H9 (cell line): ENCODE measurements around the gene PODXL2. TPM values are rescaled to one million over a fixed set of nuclear protein-coding genes. Genes with fewer than 3 reads are reported as not detected.

Experiments used
- DNase-seq: peaks from one replicate; pipeline ENCODE4 v3.0.0-alpha.2; 2017
- H2AFZ ChIP-seq: one replicate; pipeline ENCODE4 v1.6.1; 2013; ENCODE audit warnings: mild to moderate bottlenecking, low read length, control low read depth, moderate library complexity
- H2AK5ac ChIP-seq: 2 replicates; pipeline ENCODE4 v1.6.1; 2013; ENCODE audit warnings: low read length, control low read depth, mixed read lengths; ENCODE audit not compliant: insufficient read length
- H2BK120ac ChIP-seq: one replicate; pipeline ENCODE4 v1.6.1; 2013; ENCODE audit warnings: low read depth, mild to moderate bottlenecking, low read length, control low read depth, inconsistent platforms; ENCODE audit not compliant: poor library complexity, severe bottlenecking
- H2BK12ac ChIP-seq: 2 replicates; pipeline ENCODE4 v1.6.1; 2013; ENCODE audit warnings: low read length, control low read depth, mixed read lengths, low read depth; ENCODE audit not compliant: insufficient read length
- H2BK15ac ChIP-seq: 2 replicates; pipeline ENCODE4 v1.6.1; 2013; ENCODE audit warnings: low read depth, low read length, control low read depth
- H2BK20ac ChIP-seq: one replicate; pipeline ENCODE4 v1.6.1; 2013; ENCODE audit warnings: low read depth, mild to moderate bottlenecking, low read length, control low read depth, inconsistent platforms; ENCODE audit not compliant: poor library complexity, severe bottlenecking
- H2BK5ac ChIP-seq: 2 replicates; pipeline ENCODE4 v1.6.1; 2013; ENCODE audit warnings: low read length, control low read depth, mixed read lengths; ENCODE audit not compliant: insufficient read length
- H3K14ac ChIP-seq: 2 replicates; pipeline ENCODE4 v1.6.1; 2013; ENCODE audit warnings: low read length, control low read depth; ENCODE audit not compliant: insufficient read depth
- H3K18ac ChIP-seq: 2 replicates; pipeline ENCODE4 v1.6.1; 2013; ENCODE audit warnings: low read depth, mild to moderate bottlenecking, mixed read lengths, low read length, control low read depth; ENCODE audit not compliant: insufficient read length
- H3K23ac ChIP-seq: 2 replicates; pipeline ENCODE4 v1.6.1; 2013; ENCODE audit warnings: low read length, control low read depth, mixed read lengths, low read depth; ENCODE audit not compliant: insufficient read length
- H3K23me2 ChIP-seq: 2 replicates; pipeline ENCODE4 v1.6.1; 2013; ENCODE audit warnings: low read depth, mild to moderate bottlenecking, mixed read lengths, low read length, control low read depth; ENCODE audit not compliant: insufficient read length, poor library complexity, severe bottlenecking
- H3K27ac ChIP-seq: 2 replicates; pipeline ENCODE4 v1.5.1; 2013; ENCODE audit warnings: low read length, control low read depth, mixed read lengths, low read depth; ENCODE audit not compliant: insufficient read length
- H3K27me3 ChIP-seq: 2 replicates; pipeline ENCODE4 v1.6.1; 2013; ENCODE audit warnings: low read length, control low read depth, inconsistent platforms; ENCODE audit not compliant: insufficient read depth
- H3K4ac ChIP-seq: 2 replicates; pipeline ENCODE4 v1.6.1; 2013; ENCODE audit warnings: low read depth, mild to moderate bottlenecking, control low read depth, inconsistent platforms, low read length, moderate library complexity
- H3K4me1 ChIP-seq: 2 replicates; pipeline ENCODE4 v1.6.1; 2013; ENCODE audit warnings: low read length, control low read depth, inconsistent platforms; ENCODE audit not compliant: insufficient read depth
- H3K4me2 ChIP-seq: 2 replicates; pipeline ENCODE4 v1.6.1; 2013; ENCODE audit warnings: low read length, control low read depth, mixed read lengths; ENCODE audit not compliant: insufficient read length, insufficient read depth
- H3K56ac ChIP-seq: 2 replicates; pipeline ENCODE4 v1.6.1; 2013; ENCODE audit warnings: low read depth, mild to moderate bottlenecking, mixed read lengths, low read length, control low read depth; ENCODE audit not compliant: insufficient read length
- H3K79me1 ChIP-seq: 2 replicates; pipeline ENCODE4 v1.6.1; 2013; ENCODE audit warnings: low read depth, mild to moderate bottlenecking, moderate library complexity, low read length, control low read depth, inconsistent platforms; ENCODE audit not compliant: insufficient read depth, poor library complexity, severe bottlenecking
- H3K79me2 ChIP-seq: 2 replicates; pipeline ENCODE4 v1.6.1; 2013; ENCODE audit warnings: low read length, control low read depth, inconsistent platforms; ENCODE audit not compliant: insufficient read depth
- H3K9ac ChIP-seq: 2 replicates; pipeline ENCODE4 v1.6.1; 2013; ENCODE audit warnings: low read length, control low read depth, mixed read lengths; ENCODE audit not compliant: insufficient read length; ENCODE audit errors: extremely low read depth
- H3K9me3 ChIP-seq: one replicate; pipeline ENCODE4 v1.6.1; 2013; ENCODE audit warnings: low read depth, low read length, inconsistent platforms; ENCODE audit not compliant: control insufficient read depth
- H3T11ph ChIP-seq: one replicate; pipeline ENCODE4 v1.6.1; 2013; ENCODE audit warnings: mild to moderate bottlenecking, low read length, control low read depth, inconsistent platforms
- H4K20me1 ChIP-seq: one replicate; pipeline ENCODE4 v1.6.1; 2013; ENCODE audit not compliant: control insufficient read depth, insufficient read length, insufficient read depth
- H4K5ac ChIP-seq: 2 replicates; pipeline ENCODE4 v1.6.1; 2013; ENCODE audit warnings: low read depth, mild to moderate bottlenecking, mixed read lengths, low read length, control low read depth; ENCODE audit not compliant: insufficient read length
- H4K8ac ChIP-seq: replicated peaks from 2 replicates; pipeline ENCODE4 v1.6.1; 2013; ENCODE audit warnings: low read length, control low read depth, mixed read lengths, low read depth; ENCODE audit not compliant: insufficient read length
- H4K91ac ChIP-seq: 2 replicates; pipeline ENCODE4 v1.6.1; 2013; ENCODE audit warnings: low read depth, mild to moderate bottlenecking, moderate library complexity, mixed read lengths, low read length, control low read depth; ENCODE audit not compliant: insufficient read length
- H3K27ac Mint-ChIP-seq, 3 experiments: 2 replicates in 2 of 3; 3 replicates in 1 of 3; pipeline ENCODE4 v1.8.0; 2020 to 2021; ENCODE audit warnings: mixed read lengths in 3 of 3, mild to moderate bottlenecking in 1 of 3, moderate library complexity in 1 of 3
- H3K27me3 Mint-ChIP-seq: 2 replicates; pipeline ENCODE4 v1.8.0; 2021; ENCODE audit warnings: low read depth, mild to moderate bottlenecking, moderate library complexity, mixed read lengths
- H3K36me3 Mint-ChIP-seq, 3 experiments: 2 replicates in 2 of 3; 3 replicates in 1 of 3; pipeline ENCODE4 v1.8.0; 2020 to 2021; ENCODE audit warnings: low read depth in 3 of 3, mixed read lengths in 3 of 3; ENCODE audit not compliant: insufficient read depth in 1 of 3
- H3K4me1 Mint-ChIP-seq, 2 experiments: 2 replicates each; pipeline ENCODE4 v1.8.0; 2020; ENCODE audit warnings: mixed read lengths in 2 of 2
- H3K4me3 Mint-ChIP-seq, 2 experiments: 2 replicates in 1 of 2; 3 replicates in 1 of 2; pipeline ENCODE4 v1.8.0; 2020 to 2021; ENCODE audit warnings: mild to moderate bottlenecking in 2 of 2, mixed read lengths in 2 of 2, moderate library complexity in 1 of 2
- H3K9me3 Mint-ChIP-seq, 2 experiments: 2 replicates in 1 of 2; 3 replicates in 1 of 2; pipeline ENCODE4 v1.8.0; 2020; ENCODE audit warnings: mild to moderate bottlenecking in 2 of 2, mixed read lengths in 2 of 2, moderate library complexity in 1 of 2
- WGBS: extraction: QIAGEN DNeasy Blood & Tissue Kit; methylation state at CpG from one replicate; pipeline ENCODE4 v1.1.7; 2013; ENCODE audit warnings: missing lambda C conversion rate, low lambda C conversion rate, mixed read lengths; ENCODE audit not compliant: insufficient read length; ENCODE audit errors: extremely low coverage; 5-methylcytosine and 5-hydroxymethylcytosine counted together
- total RNA-seq: library from RNA; stranded (reverse); gene quantifications from 2 replicates; pipeline ENCODE4 v1.2.1, GENCODE V29; 2021
- TF ChIP-seq, protein P1 (sequence below): fragments of 200-600 bp; sonication (generic); conservative IDR thresholded peaks from 3 replicates; pipeline ENCODE4 v1.8.0; 2021; ENCODE audit warnings: antibody characterized with exemption, mild to moderate bottlenecking

Gene PODXL2
- total RNA-seq, 1 experiment from 2014 or later: 24.6 TPM

DNA sequence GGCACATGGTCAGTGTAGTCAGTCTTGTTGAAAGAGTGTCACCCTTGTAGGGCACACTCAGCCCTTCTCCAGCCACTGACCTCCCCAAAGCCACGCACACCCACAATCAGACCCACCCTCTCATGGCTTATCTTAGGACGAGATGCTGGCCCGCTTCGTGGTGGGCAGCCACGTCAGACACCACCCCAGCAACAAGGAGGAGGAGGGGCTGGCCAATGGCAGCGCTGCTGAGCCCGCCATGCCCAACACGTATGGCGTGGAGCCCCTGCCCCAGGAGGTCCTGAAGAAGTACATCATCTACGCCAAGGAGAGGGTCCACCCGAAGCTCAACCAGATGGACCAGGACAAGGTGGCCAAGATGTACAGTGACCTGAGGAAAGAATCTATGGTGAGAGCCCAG lies 10.1 kb upstream of the PODXL2 start:
- H3T11ph ChIP-seq: no peak overlapping the region
- Mint-ChIP-seq H3K27ac (peak overlapping the region in 2 of 3 experiments; percentile 42 to 88; a peak in 2 of 7 replicates), H3K27me3 (no peaks in the 10 kb centered on the region), H3K4me3 (no peak overlapping the region; a peak in 1 of 5 replicates), H3K36me3 (peaks cover 64 to 94% (median 83%) of the 10 kb centered on the region in 3 experiments; a peak in 6 of 7 replicates), H3K9me3 (no peaks in the 10 kb centered on the region), H3K4me1 (0 out of 4 replicates have a peak, but pooled peaks cover 2 to 5% of the 10 kb centered on the region in 2 experiments)
- no peaks in the 10 kb centered on the region for H4K20me1 ChIP-seq
- H4K5ac ChIP-seq: no peak overlapping the region
- no peak overlapping the region for H2AFZ ChIP-seq
- no peak overlapping the region for H2BK15ac ChIP-seq
- H2AK5ac ChIP-seq: no peak overlapping the region
- H2BK20ac ChIP-seq: no peak overlapping the region
- no peak overlapping the region for H3K14ac ChIP-seq
- no peak overlapping the region for H3K9ac ChIP-seq
- H3K79me2 ChIP-seq: no peaks in the 10 kb centered on the region
- H3K23ac ChIP-seq: no peak overlapping the region
- H2BK5ac ChIP-seq: no peak overlapping the region
- H3K79me1 ChIP-seq: no peaks in the 10 kb centered on the region
- no peak overlapping the region for H4K91ac ChIP-seq
- H4K8ac ChIP-seq: no peak overlapping the region
- H2BK120ac ChIP-seq: no peak overlapping the region
- WGBS: no CpG with 5 or more reads among the region's 11 CpGs
- no peaks in the 10 kb centered on the region for H3K9me3 ChIP-seq
- H3K4ac ChIP-seq: no peak overlapping the region
- no peak overlapping the region for H3K56ac ChIP-seq
- H3K4me1 ChIP-seq: no peaks in the 10 kb centered on the region
- H3K27ac ChIP-seq: no peak overlapping the region
- no peak overlapping the region for H2BK12ac ChIP-seq
- no peak overlapping the region for H3K4me2 ChIP-seq
- no peak for DNase-seq
- H3K23me2 ChIP-seq: no peaks in the 10 kb centered on the region
- H3K18ac ChIP-seq: no peak overlapping the region
- TF ChIP-seq, protein P1, sequence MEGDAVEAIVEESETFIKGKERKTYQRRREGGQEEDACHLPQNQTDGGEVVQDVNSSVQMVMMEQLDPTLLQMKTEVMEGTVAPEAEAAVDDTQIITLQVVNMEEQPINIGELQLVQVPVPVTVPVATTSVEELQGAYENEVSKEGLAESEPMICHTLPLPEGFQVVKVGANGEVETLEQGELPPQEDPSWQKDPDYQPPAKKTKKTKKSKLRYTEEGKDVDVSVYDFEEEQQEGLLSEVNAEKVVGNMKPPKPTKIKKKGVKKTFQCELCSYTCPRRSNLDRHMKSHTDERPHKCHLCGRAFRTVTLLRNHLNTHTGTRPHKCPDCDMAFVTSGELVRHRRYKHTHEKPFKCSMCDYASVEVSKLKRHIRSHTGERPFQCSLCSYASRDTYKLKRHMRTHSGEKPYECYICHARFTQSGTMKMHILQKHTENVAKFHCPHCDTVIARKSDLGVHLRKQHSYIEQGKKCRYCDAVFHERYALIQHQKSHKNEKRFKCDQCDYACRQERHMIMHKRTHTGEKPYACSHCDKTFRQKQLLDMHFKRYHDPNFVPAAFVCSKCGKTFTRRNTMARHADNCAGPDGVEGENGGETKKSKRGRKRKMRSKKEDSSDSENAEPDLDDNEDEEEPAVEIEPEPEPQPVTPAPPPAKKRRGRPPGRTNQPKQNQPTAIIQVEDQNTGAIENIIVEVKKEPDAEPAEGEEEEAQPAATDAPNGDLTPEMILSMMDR: no peak
- no peaks in the 10 kb centered on the region for H3K27me3 ChIP-seq
